Prostate gland (tissue), 2 donors: Measurements from ENCODE around the gene TRIM75.

ENCODE experiments used
- POLR2A ChIP-seq: fragments of 450-650 bp; IDR thresholded peaks from one replicate; pipeline ENCODE4 v1.6.1; 2016; ENCODE audit warnings: antibody characterized with exemption, mild to moderate bottlenecking
- TF ChIP-seq, protein P1 (sequence below), 4 experiments: fragments of 200-600 bp in 2 of 4; fragments of 450-650 bp in 2 of 4; sonication (generic) in 2 of 4; IDR thresholded peaks; 1 replicate in 3 of 4; 2 replicates in 1 of 4; pipeline ENCODE4 v1.5.1; 2016 to 2019; ENCODE audit warnings: antibody characterized with exemption in 4 of 4, mild to moderate bottlenecking in 2 of 4, moderate library complexity in 2 of 4

DNA sequence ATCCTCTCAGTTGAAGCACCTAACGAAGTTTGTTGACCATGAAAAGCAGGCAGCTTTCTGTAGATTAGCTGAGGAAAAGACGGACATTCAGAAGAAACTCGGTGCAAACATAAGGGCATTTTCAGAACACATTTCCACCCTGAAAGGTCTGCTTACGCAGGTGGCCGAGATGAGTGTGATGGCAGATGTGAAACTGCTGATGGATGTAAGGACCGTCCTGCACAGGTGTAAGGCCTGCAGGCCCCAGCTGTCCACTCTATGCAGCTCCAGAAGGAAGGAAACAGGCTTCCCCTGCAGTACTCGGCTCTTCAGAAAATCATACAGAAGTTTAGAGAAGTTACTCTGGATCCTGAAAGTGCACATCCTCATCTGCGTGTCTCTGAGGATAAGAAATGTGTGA is 42.7 kb upstream of the TRIM75 start:
- TF ChIP-seq, protein P1, sequence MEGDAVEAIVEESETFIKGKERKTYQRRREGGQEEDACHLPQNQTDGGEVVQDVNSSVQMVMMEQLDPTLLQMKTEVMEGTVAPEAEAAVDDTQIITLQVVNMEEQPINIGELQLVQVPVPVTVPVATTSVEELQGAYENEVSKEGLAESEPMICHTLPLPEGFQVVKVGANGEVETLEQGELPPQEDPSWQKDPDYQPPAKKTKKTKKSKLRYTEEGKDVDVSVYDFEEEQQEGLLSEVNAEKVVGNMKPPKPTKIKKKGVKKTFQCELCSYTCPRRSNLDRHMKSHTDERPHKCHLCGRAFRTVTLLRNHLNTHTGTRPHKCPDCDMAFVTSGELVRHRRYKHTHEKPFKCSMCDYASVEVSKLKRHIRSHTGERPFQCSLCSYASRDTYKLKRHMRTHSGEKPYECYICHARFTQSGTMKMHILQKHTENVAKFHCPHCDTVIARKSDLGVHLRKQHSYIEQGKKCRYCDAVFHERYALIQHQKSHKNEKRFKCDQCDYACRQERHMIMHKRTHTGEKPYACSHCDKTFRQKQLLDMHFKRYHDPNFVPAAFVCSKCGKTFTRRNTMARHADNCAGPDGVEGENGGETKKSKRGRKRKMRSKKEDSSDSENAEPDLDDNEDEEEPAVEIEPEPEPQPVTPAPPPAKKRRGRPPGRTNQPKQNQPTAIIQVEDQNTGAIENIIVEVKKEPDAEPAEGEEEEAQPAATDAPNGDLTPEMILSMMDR (IDR thresholded peaks at IDR 0.05): no peak
- TF ChIP-seq POLR2A: no peak
